Caco-2 (cell line): ENCODE results near the gene FHIT. TPM values are rescaled to one million over a fixed set of nuclear protein-coding genes. Genes with fewer than 3 reads are reported as not detected.

Experiments used
- BruUV-seq: library from RNA; stranded (reverse); fragments of 400-500 nt; replicated peaks from 2 replicates; lab custom pipeline; 2021; lab: Mats Ljungman, UMichigan
- CTCF ChIA-PET: fragments of 300-600 bp; sonication (Branson Sonifier 250); formaldehyde crosslinking; loops from one replicate; lab custom pipeline; 2022; ENCODE audit warnings: antibody characterized with exemption; lab: Charles Lee
- POLR2A ChIA-PET: fragments of 300-600 bp; sonication (Branson Sonifier 250); formaldehyde crosslinking; loops from one replicate; lab custom pipeline; 2022; ENCODE audit warnings: antibody characterized with exemption; lab: Charles Lee
- DNase-seq, 2 experiments: peaks; one replicate each; pipeline versions ENCODE4 v3.0.0 to v3.0.0-alpha.2; 2020 to 2022
- H3K27me3 ChIP-seq: replicated peaks from 2 replicates; pipeline ENCODE4 v1.6.0; 2011; ENCODE audit warnings: low read length; ENCODE audit not compliant: control insufficient read depth, insufficient read depth
- H3K36me3 ChIP-seq: 2 replicates; pipeline ENCODE4 v1.5.1; 2011; ENCODE audit warnings: low read length; ENCODE audit not compliant: control insufficient read depth, insufficient read depth
- H3K4me1 ChIP-seq: fragments of 250-450 bp; sonication (Bioruptor Pico); 2 replicates; pipeline ENCODE4 v1.5.1; 2020; ENCODE audit warnings: mild to moderate bottlenecking
- H3K4me3 ChIP-seq: 2 replicates; pipeline ENCODE4 v1.5.1; 2011; ENCODE audit warnings: low read depth, mild to moderate bottlenecking, control low read depth, low read length
- H3K9me3 ChIP-seq: fragments of 250-450 bp; sonication (Bioruptor Pico); 2 replicates; pipeline ENCODE4 v1.5.1; 2020; ENCODE audit warnings: mild to moderate bottlenecking, moderate library complexity
- H3K27ac Mint-ChIP-seq: one replicate; pipeline ENCODE4 v1.8.0; 2022; ENCODE audit warnings: mixed read lengths; ENCODE audit not compliant: unreplicated experiment
- H3K27me3 Mint-ChIP-seq: one replicate; pipeline ENCODE4 v1.8.0; 2022; ENCODE audit warnings: mixed read lengths; ENCODE audit not compliant: insufficient read depth, unreplicated experiment
- H3K36me3 Mint-ChIP-seq: one replicate; pipeline ENCODE4 v1.8.0; 2022; ENCODE audit warnings: mild to moderate bottlenecking, mixed read lengths; ENCODE audit not compliant: insufficient read depth, unreplicated experiment
- H3K4me1 Mint-ChIP-seq: one replicate; pipeline ENCODE4 v1.8.0; 2022; ENCODE audit warnings: low read depth, mixed read lengths; ENCODE audit not compliant: unreplicated experiment
- H3K4me3 Mint-ChIP-seq: one replicate; pipeline ENCODE4 v1.8.0; 2022; ENCODE audit warnings: mild to moderate bottlenecking, moderate library complexity, mixed read lengths; ENCODE audit not compliant: unreplicated experiment
- H3K9me3 Mint-ChIP-seq: one replicate; pipeline ENCODE4 v1.8.0; 2022; ENCODE audit warnings: mixed read lengths; ENCODE audit not compliant: unreplicated experiment
- CTCF ChIP-seq, 2 experiments: fragments of 200-600 bp in 1 of 2; IDR thresholded peaks; 1 replicate in 1 of 2; 2 replicates in 1 of 2; pipeline versions ENCODE4 v1.5.1 to v1.8.0; 2011 to 2022; ENCODE audit warnings: antibody characterized with exemption in 1 of 2, control low read depth in 1 of 2, inconsistent platforms in 1 of 2, low read depth in 1 of 2, low read length in 1 of 2, mild to moderate bottlenecking in 1 of 2, moderate library complexity in 1 of 2; ENCODE audit not compliant: insufficient read depth in 1 of 2, severe bottlenecking in 1 of 2, unreplicated experiment in 1 of 2
- intact Hi-C: fragments of 100-400 bp; cut with micrococcal nuclease; formaldehyde crosslinking; loops from one replicate; pipeline ENCODE4 v1.10.0; 2022; ENCODE audit not compliant: unreplicated experiment
- total RNA-seq: library from RNA; stranded (reverse); gene quantifications from 2 replicates; pipeline ENCODE4 v1.2.3, GENCODE V29; 2022

FHIT gene
- total RNA-seq, 1 experiment from 2014 or later = 8.3 TPM

- Histone ChIP-seq H3K9me3 (no peaks in the 10 kb centered on the region), H3K27me3 (no peaks in the 10 kb centered on the region), H3K4me1 (no peaks in the 10 kb centered on the region), H3K4me3 (no peak overlapping the region), H3K36me3 (no peaks in the 10 kb centered on the region)
- no peak for TF ChIP-seq CTCF (IDR thresholded peaks at IDR 0.05; ENCODE audit: insufficient read depth in 1 of 2, low read depth in 1 of 2, low read length in 1 of 2, severe bottlenecking in 1 of 2, unreplicated experiment in 1 of 2)
- no peak for DNase-seq
- BruUV-seq = no TSS peak
- H3K4me1 Mint-ChIP-seq = peaks cover 6% of the 10 kb centered on the region
- no peak overlapping the region for H3K27ac Mint-ChIP-seq
- H3K9me3 Mint-ChIP-seq = peaks cover 11% of the 10 kb centered on the region
- H3K4me3 Mint-ChIP-seq = no peak overlapping the region
- CTCF ChIA-PET = interaction anchor here (0.7 kb wide), 1 partner anchor 202 kb away, joined by 3 read pairs; no protein-coding TSS in a partner anchor
- H3K36me3 Mint-ChIP-seq = no peaks in the 10 kb centered on the region
- no peaks in the 10 kb centered on the region for H3K27me3 Mint-ChIP-seq
- intact Hi-C loops = no loop called here
- POLR2A ChIA-PET = no interaction called here
Observed at GRCh38 chr3:60956729-60957128, 294.5 kb downstream of the FHIT start.

- Mint-ChIP-seq H3K27me3 (no peaks in the 10 kb centered on the region), H3K9me3 (peaks cover 11% of the 10 kb centered on the region), H3K4me3 (no peak overlapping the region), H3K36me3 (no peaks in the 10 kb centered on the region), H3K27ac (no peak overlapping the region), H3K4me1 (peaks cover 6% of the 10 kb centered on the region)
- Histone ChIP-seq H3K9me3 (no peaks in the 10 kb centered on the region), H3K27me3 (no peaks in the 10 kb centered on the region), H3K4me3 (no peak overlapping the region), H3K4me1 (no peaks in the 10 kb centered on the region), H3K36me3 (no peaks in the 10 kb centered on the region)
- CTCF ChIA-PET = no interaction called here
- DNase-seq = no peak
- intact Hi-C loops = no loop called here
- no peak for TF ChIP-seq CTCF (IDR thresholded peaks at IDR 0.05; ENCODE audit: insufficient read depth in 1 of 2, low read depth in 1 of 2, low read length in 1 of 2, severe bottlenecking in 1 of 2, unreplicated experiment in 1 of 2)
- no TSS peak for BruUV-seq
- POLR2A ChIA-PET = no interaction called here
Observed at GRCh38 chr3:60955034-60955433, 296.2 kb downstream of the FHIT start.

GRCh38 chr3:60954048-60954447 lies 297.2 kb downstream of the FHIT start:
- no peaks in the 10 kb centered on the region for H3K27me3 ChIP-seq

More at GRCh38 chr3:60954048-60954447, 297.2 kb downstream of the FHIT start:
- ChIA-PET CTCF (no interaction called here), POLR2A (no interaction called here)
- intact Hi-C loops = no loop called here
- DNase-seq = no peak
- Histone ChIP-seq H3K4me3 (no peak overlapping the region), H3K36me3 (no peaks in the 10 kb centered on the region), H3K4me1 (no peaks in the 10 kb centered on the region), H3K9me3 (no peaks in the 10 kb centered on the region)
- peaks cover 11% of the 10 kb centered on the region for H3K9me3 Mint-ChIP-seq
- H3K4me3 Mint-ChIP-seq = no peak overlapping the region
- H3K27ac Mint-ChIP-seq = no peak overlapping the region
- no peaks in the 10 kb centered on the region for H3K36me3 Mint-ChIP-seq
- no peaks in the 10 kb centered on the region for H3K4me1 Mint-ChIP-seq
- H3K27me3 Mint-ChIP-seq = no peaks in the 10 kb centered on the region
- BruUV-seq = no TSS peak
- TF ChIP-seq CTCF (IDR thresholded peaks at IDR 0.05; ENCODE audit: insufficient read depth in 1 of 2, low read depth in 1 of 2, low read length in 1 of 2, severe bottlenecking in 1 of 2, unreplicated experiment in 1 of 2) = no peak
